Neural cell (in vitro differentiated cells): Measurements from ENCODE around the gene RBM15.

Experiments
- EP300 ChIP-seq: fragments of 450-650 bp; conservative IDR thresholded peaks from 2 replicates; pipeline ENCODE4 v1.6.1; 2014; ENCODE audit warnings: antibody characterized with exemption, mild to moderate bottlenecking, moderate library complexity; ENCODE audit not compliant: poor library complexity, severe bottlenecking
- POLR2AphosphoS5 ChIP-seq: IDR thresholded peaks from 2 replicates; pipeline ENCODE4 v1.6.1; 2012
- REST ChIP-seq: IDR thresholded peaks from 2 replicates; pipeline ENCODE4 v1.6.1; 2012; ENCODE audit warnings: borderline replicate concordance

- TF ChIP-seq EP300 (no peak), REST (no peak), POLR2AphosphoS5 (no peak)
Measured at GRCh38 chr1:110393286-110393685, 54.1 kb downstream of the RBM15 start.
